CMK (cell line): ENCODE measurements around the gene FOSL2.

ENCODE experiments used
- DNase-seq: peaks from one replicate; pipeline ENCODE4 v3.0.0-alpha.2; 2010; ENCODE audit warnings: low read depth

FOSL2 gene

DNA sequence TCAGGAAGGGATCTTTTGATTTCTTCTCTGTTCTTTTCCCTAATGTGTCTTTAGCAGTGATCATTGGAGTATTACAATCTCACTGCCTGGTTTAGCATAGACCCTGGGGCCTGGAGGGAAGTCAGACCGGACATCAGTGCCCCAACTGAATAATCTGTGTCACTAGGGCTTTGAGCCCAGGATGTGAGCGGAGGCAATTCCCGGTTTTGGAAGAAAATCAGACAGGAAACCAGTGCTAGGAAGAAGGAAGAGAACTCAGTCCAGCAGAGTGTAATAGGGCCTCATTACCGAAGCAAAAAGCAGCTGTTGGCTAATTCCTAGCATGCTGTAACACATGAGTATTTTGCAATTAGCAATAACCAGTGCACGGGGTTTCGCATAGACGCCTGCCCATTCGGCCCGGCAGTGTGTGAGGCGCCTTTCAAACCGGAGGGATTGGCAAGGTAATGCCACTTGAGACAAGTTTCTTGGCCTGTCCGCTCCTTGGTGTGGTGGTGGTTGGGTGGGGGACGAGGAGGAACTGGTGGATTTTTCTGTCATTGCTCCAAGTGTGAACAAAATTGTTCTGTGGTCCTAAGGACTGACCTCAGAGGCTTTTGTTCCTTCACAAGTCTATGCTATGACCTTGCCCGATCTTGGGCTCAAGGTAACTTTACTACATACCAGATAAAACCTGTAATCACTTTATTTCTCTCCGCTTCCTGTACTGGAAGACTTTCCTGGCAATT lies 2.8 kb downstream of the FOSL2 start:
- DNase-seq, result no peak

- no peak for DNase-seq
Measured at GRCh38 chr2:28397043-28397381, 4.4 kb downstream of the FOSL2 start.

GRCh38 chr2:28398101-28398834 lies 5.6 kb downstream of the FOSL2 start:
- DNase-seq, result no peak

- DNase-seq, result no peak
Measured at GRCh38 chr2:28399289-28399688, 6.6 kb downstream of the FOSL2 start.

DNA sequence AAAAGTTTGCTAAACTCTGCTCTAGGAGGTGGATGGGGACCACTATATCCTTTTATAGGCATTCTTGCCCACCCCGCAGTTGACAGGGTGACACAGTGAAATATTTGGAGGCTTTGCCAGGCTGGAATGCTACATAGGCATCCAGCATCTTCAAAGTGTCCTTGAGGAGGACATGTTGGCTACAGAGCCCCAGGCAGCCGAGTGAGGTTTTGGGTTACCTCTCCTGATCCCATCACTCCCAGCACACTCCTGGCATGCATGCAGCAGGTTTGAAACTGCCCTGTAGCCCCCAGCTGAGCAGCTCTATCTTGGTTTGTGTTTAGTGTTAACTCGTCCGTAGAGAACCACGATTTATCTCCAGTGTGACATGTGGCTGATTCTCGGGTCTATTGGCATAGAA lies 7.3 kb downstream of the FOSL2 start:
- no peak for DNase-seq

DNA sequence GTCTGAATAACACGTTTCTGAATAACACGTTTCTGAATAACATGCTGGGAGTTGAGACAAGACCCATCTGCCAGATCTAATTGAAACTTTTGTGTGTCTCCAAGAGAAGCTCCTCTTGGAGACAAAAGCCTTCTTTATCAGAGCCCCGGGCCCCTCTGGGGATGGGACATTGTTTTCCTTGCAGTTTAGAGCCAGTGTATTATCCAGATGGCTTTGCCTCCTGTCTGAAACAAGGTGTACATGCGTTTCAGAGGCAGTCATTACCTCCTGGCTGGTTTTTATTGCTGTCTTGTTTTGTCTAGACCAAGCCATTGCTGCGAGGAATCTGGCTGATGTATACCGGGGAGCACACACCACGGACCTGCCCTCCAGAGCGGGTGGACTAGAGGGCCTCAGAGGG lies 7.8 kb downstream of the FOSL2 start:
- DNase-seq, result no peak

DNA sequence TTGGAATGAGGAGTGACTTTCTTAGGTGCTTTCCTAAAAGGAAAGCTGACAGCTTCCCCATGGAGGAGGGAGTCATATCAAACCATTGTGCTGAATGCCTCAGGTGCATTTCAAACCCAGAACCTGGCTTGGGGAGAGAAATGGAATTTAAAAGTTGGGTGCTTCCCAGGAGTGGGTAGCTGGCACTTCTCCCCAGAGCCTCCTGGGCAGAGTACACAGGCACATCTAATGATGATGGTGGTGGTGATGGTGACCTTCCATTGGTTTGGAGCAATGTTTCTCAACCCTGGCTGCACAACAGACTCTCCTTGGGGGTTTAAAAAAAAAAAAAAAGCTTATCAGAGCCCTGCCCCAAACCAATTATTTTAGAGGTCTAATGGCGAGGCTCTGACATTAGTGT lies 8.3 kb downstream of the FOSL2 start:
- DNase-seq, result no peak

DNA sequence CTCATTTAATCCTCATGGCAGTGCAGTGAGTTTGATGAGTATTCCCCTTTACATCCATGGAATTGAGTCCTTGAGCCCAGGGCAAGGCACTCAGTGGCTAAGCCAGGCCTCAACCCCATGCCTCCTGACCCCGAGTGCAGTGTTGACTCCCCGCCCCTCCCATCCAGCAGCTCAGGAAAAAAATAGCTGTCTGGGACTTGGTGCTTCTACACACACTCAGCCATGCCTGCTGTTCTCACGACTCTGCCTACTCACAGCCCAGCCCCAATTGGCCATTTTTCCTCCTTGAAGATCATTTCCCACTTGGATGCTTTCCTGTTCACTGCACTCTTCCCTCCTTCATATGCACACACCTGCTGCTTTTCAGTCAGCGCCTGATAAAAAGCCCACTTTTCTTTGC lies 8.8 kb downstream of the FOSL2 start:
- no peak for DNase-seq

DNA sequence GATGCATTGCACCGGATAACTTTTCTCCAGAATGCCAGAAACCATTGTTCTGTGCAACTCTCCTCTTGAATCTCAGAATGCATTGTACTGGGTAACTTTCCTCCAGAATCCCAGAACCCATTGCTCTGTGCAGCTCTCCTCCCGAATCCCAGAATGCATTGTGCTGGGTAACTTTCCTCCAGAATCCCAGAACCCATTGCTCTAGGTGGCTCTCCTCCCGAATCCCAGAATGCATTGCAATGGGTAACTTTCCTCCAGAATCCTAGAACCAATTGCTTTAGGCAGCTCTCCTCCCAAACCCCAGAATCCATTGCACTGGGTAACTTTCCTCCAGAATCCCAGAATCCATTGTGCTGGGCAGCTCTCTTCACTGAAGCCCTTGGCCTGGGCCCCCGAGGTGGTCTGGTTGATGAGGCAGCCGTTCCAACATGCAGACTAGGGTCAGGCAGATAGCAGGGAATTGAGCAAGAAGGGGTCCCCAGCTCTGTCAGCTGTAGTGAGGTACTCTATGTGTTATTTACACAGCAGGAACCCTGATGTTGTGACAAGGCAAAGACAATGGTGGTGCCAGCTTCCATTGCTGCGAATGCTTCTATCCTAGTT lies 9.4 kb downstream of the FOSL2 start:
- DNase-seq, result no peak

GRCh38 chr2:28403370-28403956 lies 10.8 kb downstream of the FOSL2 start:
- DNase-seq, result no peak

DNA sequence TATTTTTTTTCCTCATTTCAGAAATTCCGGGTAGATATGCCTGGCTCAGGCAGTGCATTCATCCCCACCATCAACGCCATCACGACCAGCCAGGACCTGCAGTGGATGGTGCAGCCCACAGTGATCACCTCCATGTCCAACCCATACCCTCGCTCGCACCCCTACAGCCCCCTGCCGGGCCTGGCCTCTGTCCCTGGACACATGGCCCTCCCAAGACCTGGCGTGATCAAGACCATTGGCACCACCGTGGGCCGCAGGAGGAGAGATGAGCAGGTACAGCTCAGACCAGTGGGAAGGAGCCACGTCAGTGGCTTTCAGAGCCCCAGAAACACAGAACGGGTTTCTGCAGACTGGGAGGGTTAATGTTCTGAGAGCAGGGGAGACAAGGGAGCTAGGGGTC lies 11.4 kb downstream of the FOSL2 start:
- no peak for DNase-seq

- no peak for DNase-seq
Measured at GRCh38 chr2:28405537-28405936, 12.9 kb downstream of the FOSL2 start.

GRCh38 chr2:28406276-28407096 lies 13.8 kb downstream of the FOSL2 start:
- peak; percentile 84 for DNase-seq

- DNase-seq, result no peak
Measured at GRCh38 chr2:28407131-28407975, 14.7 kb downstream of the FOSL2 start.

GRCh38 chr2:28407976-28408690 lies 15.5 kb downstream of the FOSL2 start:
- no peak for DNase-seq

GRCh38 chr2:28408764-28409599 lies 16.3 kb downstream of the FOSL2 start:
- DNase-seq, result no peak

GRCh38 chr2:28411166-28411755 lies 18.6 kb downstream of the FOSL2 start:
- no peak for DNase-seq

DNA sequence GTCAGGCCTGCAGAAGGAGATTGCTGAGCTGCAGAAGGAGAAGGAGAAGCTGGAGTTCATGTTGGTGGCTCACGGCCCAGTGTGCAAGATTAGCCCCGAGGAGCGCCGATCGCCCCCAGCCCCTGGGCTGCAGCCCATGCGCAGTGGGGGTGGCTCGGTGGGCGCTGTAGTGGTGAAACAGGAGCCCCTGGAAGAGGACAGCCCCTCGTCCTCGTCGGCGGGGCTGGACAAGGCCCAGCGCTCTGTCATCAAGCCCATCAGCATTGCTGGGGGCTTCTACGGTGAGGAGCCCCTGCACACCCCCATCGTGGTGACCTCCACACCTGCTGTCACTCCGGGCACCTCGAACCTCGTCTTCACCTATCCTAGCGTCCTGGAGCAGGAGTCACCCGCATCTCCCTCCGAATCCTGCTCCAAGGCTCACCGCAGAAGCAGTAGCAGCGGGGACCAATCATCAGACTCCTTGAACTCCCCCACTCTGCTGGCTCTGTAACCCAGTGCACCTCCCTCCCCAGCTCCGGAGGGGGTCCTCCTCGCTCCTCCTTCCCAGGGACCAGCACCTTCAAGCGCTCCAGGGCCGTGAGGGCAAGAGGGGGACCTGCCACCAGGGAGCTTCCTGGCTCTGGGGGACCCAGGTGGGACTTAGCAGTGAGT lies 19.4 kb downstream of the FOSL2 start:
- no peak for DNase-seq
